ENCODE data around the gene BMF.

GRCh38 chr15:40054605-40054854 lies 54.1 kb downstream of the BMF start:
- TF ChIP-seq EZH2phosphoT487 (IDR thresholded peaks at IDR 0.05; ENCODE audit: insufficient read depth, low read depth) (no peak), EZH2 (IDR thresholded peaks at IDR 0.05; ENCODE audit: insufficient read depth, poor library complexity, severe bottlenecking) (no peak)
